ENCODE results near the gene GRWD1. TPM values are rescaled to one million over a fixed set of nuclear protein-coding genes. Genes with fewer than 3 reads are reported as not detected.

Gene GRWD1
- total RNA-seq, 1 donor from 2014 or later = 34.0 TPM

DNA sequence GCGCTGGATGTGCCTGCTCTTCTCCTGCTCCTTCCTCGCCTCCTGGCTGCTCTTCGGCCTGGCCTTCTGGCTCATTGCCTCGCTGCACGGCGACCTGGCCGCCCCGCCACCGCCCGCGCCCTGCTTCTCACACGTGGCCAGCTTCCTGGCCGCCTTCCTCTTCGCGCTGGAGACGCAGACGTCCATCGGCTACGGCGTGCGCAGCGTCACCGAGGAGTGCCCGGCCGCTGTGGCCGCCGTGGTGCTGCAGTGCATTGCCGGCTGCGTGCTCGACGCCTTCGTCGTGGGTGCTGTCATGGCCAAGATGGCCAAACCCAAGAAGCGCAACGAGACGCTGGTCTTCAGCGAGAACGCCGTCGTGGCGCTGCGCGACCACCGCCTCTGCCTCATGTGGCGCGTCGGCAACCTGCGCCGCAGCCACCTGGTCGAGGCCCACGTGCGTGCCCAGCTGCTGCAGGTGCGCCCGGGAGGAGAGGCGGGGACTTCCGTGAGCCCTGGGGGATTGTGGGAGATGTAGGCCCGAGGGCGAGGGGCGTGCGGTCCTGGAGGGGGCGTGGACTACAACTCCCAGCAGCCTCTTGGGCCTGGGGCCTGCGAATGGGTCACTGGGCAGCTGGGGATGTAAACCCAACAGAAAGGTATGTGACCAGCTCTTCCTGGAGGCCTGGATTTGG is 16.3 kb downstream of the GRWD1 start:
- Mint-ChIP-seq H3K27me3 (ENCODE audit: low read depth) (no peaks in the 10 kb centered on the region), H3K4me3 (no peak overlapping the region), H3K27ac (no peak overlapping the region), H3K4me1 (no peaks in the 10 kb centered on the region), H3K36me3 (peaks cover 8% of the 10 kb centered on the region), H3K9me3 (no peaks in the 10 kb centered on the region)
- DNase-seq (ENCODE audit: low spot score in 2 of 2, unreplicated experiment in 2 of 2) = no peak
- TF ChIP-seq, protein P1, sequence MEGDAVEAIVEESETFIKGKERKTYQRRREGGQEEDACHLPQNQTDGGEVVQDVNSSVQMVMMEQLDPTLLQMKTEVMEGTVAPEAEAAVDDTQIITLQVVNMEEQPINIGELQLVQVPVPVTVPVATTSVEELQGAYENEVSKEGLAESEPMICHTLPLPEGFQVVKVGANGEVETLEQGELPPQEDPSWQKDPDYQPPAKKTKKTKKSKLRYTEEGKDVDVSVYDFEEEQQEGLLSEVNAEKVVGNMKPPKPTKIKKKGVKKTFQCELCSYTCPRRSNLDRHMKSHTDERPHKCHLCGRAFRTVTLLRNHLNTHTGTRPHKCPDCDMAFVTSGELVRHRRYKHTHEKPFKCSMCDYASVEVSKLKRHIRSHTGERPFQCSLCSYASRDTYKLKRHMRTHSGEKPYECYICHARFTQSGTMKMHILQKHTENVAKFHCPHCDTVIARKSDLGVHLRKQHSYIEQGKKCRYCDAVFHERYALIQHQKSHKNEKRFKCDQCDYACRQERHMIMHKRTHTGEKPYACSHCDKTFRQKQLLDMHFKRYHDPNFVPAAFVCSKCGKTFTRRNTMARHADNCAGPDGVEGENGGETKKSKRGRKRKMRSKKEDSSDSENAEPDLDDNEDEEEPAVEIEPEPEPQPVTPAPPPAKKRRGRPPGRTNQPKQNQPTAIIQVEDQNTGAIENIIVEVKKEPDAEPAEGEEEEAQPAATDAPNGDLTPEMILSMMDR (IDR thresholded peaks at IDR 0.05; ENCODE audit: unreplicated experiment) = no peak

DNA sequence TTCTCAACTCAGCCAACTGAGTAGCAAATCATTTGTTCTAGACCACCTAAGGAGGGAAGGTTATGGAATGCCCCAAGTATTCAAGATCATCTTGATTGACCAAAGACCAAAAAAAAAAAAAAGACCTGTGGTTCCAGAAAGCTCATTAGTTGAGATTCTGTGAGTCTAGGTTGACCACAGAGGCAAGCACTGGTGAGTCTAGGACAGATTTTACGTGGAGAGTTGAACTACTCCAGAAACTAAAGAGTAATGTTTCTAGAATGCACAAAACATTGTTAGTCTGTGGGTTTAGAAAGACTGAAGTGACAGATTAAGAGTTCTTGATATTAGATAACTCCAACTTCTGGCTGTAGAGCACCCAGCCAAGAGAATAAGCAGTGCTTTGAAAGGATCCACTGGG is 19.4 kb downstream of the GRWD1 start:
- peaks cover 10% of the 10 kb centered on the region for H3K4me1 Mint-ChIP-seq
- no peak overlapping the region for H3K27ac Mint-ChIP-seq
- no peaks in the 10 kb centered on the region for H3K9me3 Mint-ChIP-seq
- no peak for DNase-seq (ENCODE audit: low spot score in 2 of 2, unreplicated experiment in 2 of 2)
- H3K36me3 Mint-ChIP-seq = no peaks in the 10 kb centered on the region
- H3K4me3 Mint-ChIP-seq = no peak overlapping the region
- no peaks in the 10 kb centered on the region for H3K27me3 Mint-ChIP-seq (ENCODE audit: low read depth)
- TF ChIP-seq, protein P1 (IDR thresholded peaks at IDR 0.05; ENCODE audit: unreplicated experiment) = no peak

DNA sequence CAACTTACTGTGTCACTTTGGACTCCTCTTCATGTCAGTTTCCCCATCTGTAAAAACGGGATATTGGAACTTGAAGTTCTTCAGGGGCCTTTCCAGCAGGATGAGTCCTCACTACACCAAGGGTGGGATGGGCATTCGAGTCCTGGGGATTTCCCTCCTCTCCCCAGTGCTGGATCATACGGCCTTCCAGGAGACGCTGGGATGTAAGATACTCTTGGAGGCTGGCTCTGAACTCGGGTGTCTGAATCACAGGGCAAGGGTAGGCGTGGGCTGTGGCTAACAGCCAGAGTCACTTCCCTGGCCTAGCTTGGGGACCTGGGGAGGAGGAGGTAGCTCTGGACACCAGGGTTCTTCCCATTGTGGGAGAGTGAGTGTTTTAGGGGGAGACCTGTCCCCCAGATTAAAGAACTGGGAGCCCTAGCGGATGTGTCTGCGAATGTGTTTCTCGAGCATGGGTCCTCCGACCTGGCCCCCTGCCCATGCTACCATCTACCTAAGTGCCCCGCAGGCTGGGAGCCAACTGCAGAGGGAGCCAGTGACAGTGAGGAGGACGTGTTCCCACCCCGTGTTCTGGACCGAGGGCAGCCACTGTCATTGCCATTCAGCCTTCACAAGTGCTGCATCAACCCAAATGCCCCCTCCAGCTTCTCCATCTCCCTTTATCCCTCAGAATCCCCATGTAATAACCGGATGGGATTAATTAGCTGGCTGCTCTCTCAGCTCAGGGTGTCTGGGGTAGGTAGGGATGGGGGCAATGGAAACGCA is 21.0 kb downstream of the GRWD1 start:
- Mint-ChIP-seq H3K9me3 (no peaks in the 10 kb centered on the region), H3K36me3 (peaks cover 3% of the 10 kb centered on the region), H3K4me3 (no peak overlapping the region)

DNA sequence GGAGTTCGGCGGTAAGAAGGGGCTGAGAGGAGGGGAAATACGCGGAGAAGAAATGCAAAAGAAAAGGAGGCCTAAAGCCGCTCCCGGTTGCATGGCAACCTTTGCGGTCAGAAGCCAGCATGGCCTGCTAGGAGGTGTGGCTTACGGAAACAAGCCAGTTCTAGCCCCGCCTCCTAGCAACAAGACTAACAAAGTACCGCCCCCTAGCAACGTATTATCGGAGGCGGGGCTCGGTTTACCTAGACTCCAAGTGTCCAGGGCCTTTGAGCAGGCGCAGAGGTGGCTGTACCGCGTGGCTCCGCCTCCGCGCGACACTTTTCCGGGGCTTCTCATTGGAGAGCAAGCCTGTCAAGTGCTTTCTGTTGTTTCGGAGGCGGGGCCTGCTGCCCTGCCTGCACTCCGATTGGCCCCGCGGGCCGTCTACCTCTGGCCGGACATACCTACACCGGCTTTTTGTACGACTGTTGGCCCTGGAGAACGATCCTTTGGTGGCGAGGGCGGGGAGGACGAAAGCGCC is 23.0 kb downstream of the GRWD1 start:
- Mint-ChIP-seq H3K27me3 (ENCODE audit: low read depth) (no peaks in the 10 kb centered on the region), H3K4me1 (peaks cover 16% of the 10 kb centered on the region), H3K4me3 (peak overlapping the region; percentile 92), H3K27ac (peak overlapping the region; percentile 90), H3K9me3 (no peaks in the 10 kb centered on the region), H3K36me3 (peaks cover 13% of the 10 kb centered on the region)
- TF ChIP-seq, protein P1 (IDR thresholded peaks at IDR 0.05; ENCODE audit: unreplicated experiment) = no peak
- peak; percentile 98 to 99 for DNase-seq (ENCODE audit: low spot score in 2 of 2, unreplicated experiment in 2 of 2)

More for the DNA sequence above, 21.0 kb downstream of the GRWD1 start:
- TF ChIP-seq, protein P1 (IDR thresholded peaks at IDR 0.05; ENCODE audit: unreplicated experiment) = no peak
- Mint-ChIP-seq H3K27me3 (ENCODE audit: low read depth) (no peaks in the 10 kb centered on the region), H3K27ac (no peak overlapping the region), H3K4me1 (peaks cover 16% of the 10 kb centered on the region)
- DNase-seq (ENCODE audit: low spot score in 2 of 2, unreplicated experiment in 2 of 2) = no peak

DNA sequence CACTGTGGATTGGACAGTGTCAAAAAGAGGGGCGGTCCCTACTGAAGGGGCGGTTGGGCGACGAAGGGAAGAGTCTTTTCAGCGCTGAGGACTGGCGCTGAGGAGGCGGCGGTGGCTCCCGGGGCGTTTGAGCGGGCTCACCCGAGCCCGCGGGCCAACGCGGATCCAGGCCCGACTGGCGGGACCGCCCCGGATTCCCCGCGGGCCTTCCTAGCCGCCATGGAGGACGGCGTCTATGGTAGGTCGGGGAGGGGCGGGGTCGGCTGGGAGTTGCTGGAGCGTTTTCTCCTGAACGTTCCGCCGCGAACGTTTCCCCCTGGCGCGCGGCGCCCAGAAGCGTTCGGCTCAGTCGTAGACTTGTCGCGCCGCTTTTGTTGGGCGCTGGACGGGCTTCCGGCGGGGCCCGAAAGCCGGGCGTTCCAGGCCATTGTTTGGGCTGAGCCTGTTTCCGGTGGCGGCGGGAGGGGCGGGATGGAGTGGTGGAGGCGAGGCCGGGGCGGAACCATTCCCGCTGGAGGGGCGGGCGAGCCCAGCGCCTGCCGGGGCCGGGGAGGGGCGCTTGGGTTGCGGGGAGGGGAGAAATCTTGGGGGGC is 23.6 kb downstream of the GRWD1 start, which contains the start of gene CYTH2:
Gene CYTH2 (plus strand): TSS at position 81 of the 593 bp plus-strand sequence. CDS start 139 bp downstream, at position 220.
- Mint-ChIP-seq H3K27me3 (ENCODE audit: low read depth) (no peaks in the 10 kb centered on the region), H3K9me3 (no peaks in the 10 kb centered on the region), H3K27ac (peak within 1 kb of the TSS; percentile 90), H3K4me1 (peaks cover 16% of the 10 kb centered on the region), H3K36me3 (peaks cover 15% of the 10 kb centered on the region), H3K4me3 (peak within 1 kb of the TSS; percentile 92)
- TF ChIP-seq, protein P1 (IDR thresholded peaks at IDR 0.05; ENCODE audit: unreplicated experiment) = no peak
- DNase-seq (ENCODE audit: low spot score in 2 of 2, unreplicated experiment in 2 of 2) = peak; percentile 73 to 77

Measured in mesothelial cell of epicardium (in vitro differentiated cells).